IMR-90 (cell line): ENCODE results near the gene TRPM6. TPM values are rescaled to one million over a fixed set of nuclear protein-coding genes. Genes with fewer than 3 reads are reported as not detected.

Source experiments
- ATAC-seq: fragments of 200-7000 bp; cut with Tn5 transposase; 2 replicates; pipeline ENCODE4 v1.9.1; 2020; ENCODE audit warnings: low read depth, mild to moderate bottlenecking, moderate library complexity
- BruUV-seq: library from RNA; stranded (reverse); fragments of 400-500 nt; replicated peaks from 2 replicates; lab custom pipeline; 2021; lab: Mats Ljungman, UMichigan
- CTCF ChIA-PET: fragments of 300-600 bp; formaldehyde crosslinking; extraction: SDS; loops from one replicate; lab custom pipeline; 2021; ENCODE audit warnings: antibody characterized with exemption; lab: Yijun Ruan, JAX
- POLR2A ChIA-PET: fragments of 300-600 bp; sonication (Branson Sonifier 250); formaldehyde crosslinking; loops from one replicate; lab custom pipeline; 2022; ENCODE audit warnings: antibody characterized with exemption; ENCODE audit not compliant: unreplicated experiment; lab: Charles Lee
- DNase-seq: peaks from one replicate; pipeline ENCODE4 v3.0.0; 2013
- H2AFZ ChIP-seq: replicated peaks from 2 replicates; pipeline ENCODE3; 2013; ENCODE audit warnings: low read length, mild to moderate bottlenecking; ENCODE audit not compliant: poor library complexity
- H2AK5ac ChIP-seq: 2 replicates; pipeline ENCODE4 v1.6.1; 2013; ENCODE audit warnings: low read depth, low read length, inconsistent platforms
- H2AK9ac ChIP-seq: replicated peaks from 2 replicates; pipeline ENCODE3; 2013; ENCODE audit warnings: mild to moderate bottlenecking, low read depth, low read length, moderate library complexity; ENCODE audit not compliant: poor library complexity
- H2BK120ac ChIP-seq: 2 replicates; pipeline ENCODE4 v1.6.1; 2013; ENCODE audit warnings: low read depth, low read length, inconsistent platforms
- H2BK15ac ChIP-seq: 3 replicates; pipeline ENCODE4 v1.6.1; 2013; ENCODE audit warnings: low read depth, low read length, inconsistent platforms
- H2BK20ac ChIP-seq: 2 replicates; pipeline ENCODE4 v1.6.1; 2013; ENCODE audit warnings: low read depth, mild to moderate bottlenecking, inconsistent platforms, low read length, moderate library complexity
- H2BK5ac ChIP-seq: 2 replicates; pipeline ENCODE4 v1.6.1; 2013; ENCODE audit warnings: mild to moderate bottlenecking, low read depth, low read length, inconsistent platforms; ENCODE audit not compliant: poor library complexity, severe bottlenecking
- H3K14ac ChIP-seq: replicated peaks from 2 replicates; pipeline ENCODE4 v1.6.1; 2013; ENCODE audit warnings: low read depth, low read length, inconsistent platforms
- H3K18ac ChIP-seq: 2 replicates; pipeline ENCODE4 v1.6.1; 2013; ENCODE audit warnings: low read depth, low read length, control low read depth
- H3K23ac ChIP-seq: 2 replicates; pipeline ENCODE4 v1.6.1; 2013; ENCODE audit warnings: low read depth, low read length, inconsistent platforms
- H3K27ac ChIP-seq: 2 replicates; pipeline ENCODE4 v1.5.1; 2013; ENCODE audit warnings: mild to moderate bottlenecking, control low read depth, low read length; ENCODE audit not compliant: insufficient read depth
- H3K27me3 ChIP-seq: 2 replicates; pipeline ENCODE4 v1.6.1; 2013; ENCODE audit warnings: low read length; ENCODE audit not compliant: control insufficient read depth, insufficient read depth
- H3K36me3 ChIP-seq: 2 replicates; pipeline ENCODE4 v1.6.1; 2013; ENCODE audit warnings: low read length, mixed read lengths; ENCODE audit not compliant: control insufficient read depth, insufficient read depth
- H3K4ac ChIP-seq: 2 replicates; pipeline ENCODE4 v1.6.1; 2013; ENCODE audit warnings: low read depth, low read length, inconsistent platforms
- H3K4me1 ChIP-seq: 2 replicates; pipeline ENCODE4 v1.6.1; 2013; ENCODE audit warnings: low read length, mixed read lengths; ENCODE audit not compliant: control insufficient read depth, insufficient read depth
- H3K4me2 ChIP-seq: 2 replicates; pipeline ENCODE4 v1.6.1; 2013; ENCODE audit warnings: low read depth, mild to moderate bottlenecking, control low read depth, low read length, moderate library complexity
- H3K4me3 ChIP-seq: 2 replicates; pipeline ENCODE4 v1.5.1; 2013; ENCODE audit warnings: low read depth, mild to moderate bottlenecking, control low read depth, low read length, moderate library complexity; ENCODE audit not compliant: insufficient read depth
- H3K56ac ChIP-seq: 2 replicates; pipeline ENCODE4 v1.6.1; 2013; ENCODE audit warnings: low read length, inconsistent platforms; ENCODE audit not compliant: insufficient read depth; ENCODE audit errors: extremely low read depth
- H3K79me1 ChIP-seq, 2 experiments: 2 replicates each; pipeline ENCODE4 v1.6.1; 2013; ENCODE audit warnings: low read length in 2 of 2, inconsistent platforms in 1 of 2, low read depth in 1 of 2
- H3K9ac ChIP-seq: 2 replicates; pipeline ENCODE4 v1.6.1; 2013; ENCODE audit warnings: low read depth, low read length, control low read depth
- H3K9me1 ChIP-seq: 2 replicates; pipeline ENCODE4 v1.6.1; 2013; ENCODE audit warnings: low read length, inconsistent platforms; ENCODE audit not compliant: insufficient read depth
- H3K9me3 ChIP-seq: 2 replicates; pipeline ENCODE4 v1.6.1; 2013; ENCODE audit warnings: low read length; ENCODE audit not compliant: control insufficient read depth, insufficient read depth
- H4K20me1 ChIP-seq: 2 replicates; pipeline ENCODE4 v1.6.1; 2013; ENCODE audit warnings: low read length, inconsistent platforms; ENCODE audit not compliant: insufficient read depth
- H4K5ac ChIP-seq: 2 replicates; pipeline ENCODE4 v1.6.1; 2013; ENCODE audit warnings: mild to moderate bottlenecking, low read depth, low read length, control low read depth
- H4K8ac ChIP-seq, 2 experiments: 2 replicates each; pipeline ENCODE4 v1.6.1; 2013; ENCODE audit warnings: low read depth in 2 of 2, low read length in 2 of 2, control low read depth in 1 of 2, inconsistent platforms in 1 of 2
- H4K91ac ChIP-seq: 2 replicates; pipeline ENCODE4 v1.6.1; 2013; ENCODE audit warnings: low read depth, low read length, inconsistent platforms; ENCODE audit not compliant: insufficient read depth
- BHLHE40 ChIP-seq: fragments of 150-350 bp; IDR thresholded peaks from 2 replicates; pipeline ENCODE4 v1.6.1; 2016; ENCODE audit warnings: mild to moderate bottlenecking, low read depth, low read length
- CEBPB ChIP-seq: IDR thresholded peaks from 2 replicates; pipeline ENCODE4 v1.6.1; 2012; ENCODE audit warnings: low read depth, low read length, improper control_type of control experiment
- CHD1 ChIP-seq: IDR thresholded peaks from 2 replicates; pipeline ENCODE4 v1.6.1; 2012; ENCODE audit warnings: low read depth, low read length, improper control_type of control experiment
- FOS ChIP-seq: fragments of 150-350 bp; IDR thresholded peaks from 2 replicates; pipeline ENCODE4 v1.6.1; 2016; ENCODE audit warnings: low read depth, low read length
- MAFK ChIP-seq: IDR thresholded peaks from 2 replicates; pipeline ENCODE4 v1.6.1; 2012; ENCODE audit warnings: low read depth, low read length, improper control_type of control experiment
- MAZ ChIP-seq: IDR thresholded peaks from 2 replicates; pipeline ENCODE4 v1.6.1; 2012; ENCODE audit warnings: low read depth, mild to moderate bottlenecking, low read length, improper control_type of control experiment, moderate library complexity, borderline replicate concordance
- MXI1 ChIP-seq: IDR thresholded peaks from 2 replicates; pipeline ENCODE4 v1.6.1; 2012; ENCODE audit warnings: low read depth, mild to moderate bottlenecking, low read length, moderate library complexity, borderline replicate concordance
- POLR2A ChIP-seq: IDR thresholded peaks from 2 replicates; pipeline ENCODE4 v1.6.1; 2012; ENCODE audit warnings: mild to moderate bottlenecking, low read depth, low read length
- RCOR1 ChIP-seq: IDR thresholded peaks from 2 replicates; pipeline ENCODE4 v1.6.1; 2012; ENCODE audit warnings: mild to moderate bottlenecking, low read length, improper control_type of control experiment; ENCODE audit not compliant: insufficient replicate concordance
- RFX5 ChIP-seq: IDR thresholded peaks from 2 replicates; pipeline ENCODE4 v1.8.0; 2012; ENCODE audit warnings: low read depth, mild to moderate bottlenecking, low read length, moderate library complexity
- SMC3 ChIP-seq: fragments of 150-350 bp; IDR thresholded peaks from 2 replicates; pipeline ENCODE4 v1.6.1; 2016; ENCODE audit warnings: low read depth, mild to moderate bottlenecking, antibody characterized with exemption, low read length, moderate library complexity
- WGBS, 2 experiments: methylation state at CpG; one replicate each; pipeline versions ENCODE4 v1.1.5 to v1.1.7; 2013; ENCODE audit warnings: missing lambda C conversion rate in 2 of 2; ENCODE audit not compliant: insufficient read length in 1 of 2; ENCODE audit errors: extremely low coverage in 2 of 2; 5-methylcytosine and 5-hydroxymethylcytosine counted together
- dilution Hi-C: fragments of 300-500 bp; cut with HindIII; formaldehyde crosslinking; loops from one replicate; pipeline ENCODE4 v1.14.3; 2018; ENCODE audit warnings: low sequenced_read_pairs; ENCODE audit not compliant: unreplicated experiment
- in situ Hi-C: fragments of 300-500 bp; cut with MboI; formaldehyde crosslinking; loops from 3 replicates; pipeline ENCODE4 v1.14.3; 2019; ENCODE audit warnings: low sequenced_read_pairs, inconsistent platforms, mixed read lengths
- intact Hi-C: fragments of 100-400 bp; cut with micrococcal nuclease; formaldehyde crosslinking; loops from 2 replicates; pipeline ENCODE4 v1.10.0; 2022
- polyA plus RNA-seq, 3 experiments: library from polyadenylated mRNA; depleted of rRNA; stranded (reverse); fragments of >200 nt; gene quantifications; 2 replicates each; pipeline ENCODE4 v1.2.3, GENCODE V29; 2012; ENCODE audit warnings: low replicate concordance in 1 of 3
- total RNA-seq: library from RNA; depleted of rRNA; stranded (reverse); fragments of >200 nt; gene quantifications from 2 replicates; pipeline ENCODE4 v1.2.3, GENCODE V29; 2012
- TF ChIP-seq, protein P1 (sequence below): conservative IDR thresholded peaks from 2 replicates; pipeline ENCODE4 v1.5.1; 2012; ENCODE audit warnings: mild to moderate bottlenecking, low read depth, low read length, improper control_type of control experiment
- TF ChIP-seq, protein P2 (sequence below): fragments of 150-350 bp; IDR thresholded peaks from 2 replicates; pipeline ENCODE4 v1.6.1; 2016; ENCODE audit warnings: low read depth, mild to moderate bottlenecking, low read length, moderate library complexity, borderline replicate concordance
- TF ChIP-seq, protein P3 (sequence below): fragments of 150-350 bp; IDR thresholded peaks from 2 replicates; pipeline ENCODE4 v1.6.1; 2017; ENCODE audit warnings: mild to moderate bottlenecking, antibody characterized with exemption, low read length, low read depth

TRPM6 gene
- total and polyA plus RNA-seq, 2 of the 4 experiments (the other 2 are of a cell fraction): under 0.01 to 0.02 TPM

DNA sequence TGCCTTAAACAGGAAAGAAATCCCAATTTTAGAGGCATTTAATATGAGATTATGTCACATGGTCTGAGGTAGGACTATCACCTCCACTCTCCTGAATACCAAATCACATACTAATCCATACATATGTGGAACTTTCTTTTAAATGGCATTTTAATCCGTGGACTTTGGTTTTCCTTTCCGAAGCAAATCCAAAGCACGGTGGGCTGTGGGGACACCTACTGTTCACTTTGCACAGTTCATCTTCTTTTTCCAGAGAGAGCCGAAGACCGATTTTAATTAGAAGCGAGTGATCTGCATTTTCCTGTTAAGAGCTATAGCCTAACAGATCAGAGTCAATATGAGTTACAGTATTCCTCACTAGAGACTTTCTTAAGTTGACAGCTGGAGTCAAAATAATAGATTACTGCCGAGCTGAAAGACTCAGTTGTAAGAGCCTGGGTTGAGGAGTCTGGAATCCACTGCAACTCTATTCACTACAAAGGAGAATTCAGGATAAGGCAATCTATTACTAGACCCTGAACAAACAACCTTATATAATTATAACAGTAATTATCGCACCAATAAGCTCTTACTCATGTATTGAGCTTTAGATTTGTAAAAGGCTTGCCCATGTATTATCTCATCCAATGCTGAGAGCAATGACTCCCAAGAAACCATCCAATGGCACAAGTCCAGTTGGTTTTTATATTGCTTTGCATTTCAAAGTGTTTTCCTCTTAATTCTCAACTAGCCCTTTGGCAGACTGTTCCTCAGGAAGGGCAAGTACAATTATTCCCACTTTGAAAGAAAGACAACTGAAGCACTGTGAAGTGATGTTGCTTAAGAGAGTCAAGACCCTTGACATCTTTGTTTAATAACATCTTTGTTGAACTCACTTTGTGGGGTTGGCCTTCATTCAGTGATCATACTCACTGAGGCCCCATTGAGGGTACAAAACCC, 144.7 kb downstream of the TRPM6 start:
- CTCF ChIA-PET: interaction anchor here (0.7 to 1.5 kb wide), 7 partner anchors 8 to 276 kb away, joined by 3 to 8 read pairs (median 3); no protein-coding TSS in a partner anchor
- no peak overlapping the region for H3K27ac ChIP-seq
- H3K9me1 ChIP-seq: no peaks in the 10 kb centered on the region
- no peak overlapping the region for H3K14ac ChIP-seq
- H3K18ac ChIP-seq: no peak overlapping the region
- H4K8ac ChIP-seq: no peak overlapping the region
- no peak overlapping the region for H4K91ac ChIP-seq
- H2BK5ac ChIP-seq: no peak overlapping the region
- no peak overlapping the region for H3K4me2 ChIP-seq
- H2AK5ac ChIP-seq: no peak overlapping the region
- intact Hi-C loops (loop anchor here (1.0 to 5.0 kb wide), 3 partner anchors 96 to 1542 kb away; no protein-coding TSS in a partner anchor), dilution Hi-C loops (no loop called here), in situ Hi-C loops (no loop called here)
- H2AK9ac ChIP-seq: no peak overlapping the region
- no peaks in the 10 kb centered on the region for H3K79me1 ChIP-seq
- no TSS peak for BruUV-seq
- no peak overlapping the region for H3K4me3 ChIP-seq
- H3K9me3 ChIP-seq: no peaks in the 10 kb centered on the region
- no peak overlapping the region for H2BK15ac ChIP-seq
- H3K4ac ChIP-seq: no peak overlapping the region
- H2BK120ac ChIP-seq: no peak overlapping the region
- H3K4me1 ChIP-seq: no peaks in the 10 kb centered on the region
- H3K23ac ChIP-seq: no peak overlapping the region
- ATAC-seq (peak; percentile 73), DNase-seq (peak; percentile 24)
- H3K27me3 ChIP-seq: peaks cover 1% of the 10 kb centered on the region
- H4K5ac ChIP-seq: no peak overlapping the region
- H2BK20ac ChIP-seq: no peak overlapping the region
- POLR2A ChIA-PET: no interaction called here
- no peaks in the 10 kb centered on the region for H3K36me3 ChIP-seq
- no peak overlapping the region for H3K9ac ChIP-seq
- 0% methylated on average over 1 of the region's 8 CpGs; no CpG with 5 or more reads in 1 of the 2 experiments for WGBS, 2 experiments
- no peak overlapping the region for H3K56ac ChIP-seq
- H4K20me1 ChIP-seq: no peaks in the 10 kb centered on the region
- H2AFZ ChIP-seq: no peak overlapping the region
- TF ChIP-seq CHD1: no peak
- no peak for TF ChIP-seq POLR2A
- TF ChIP-seq SMC3: peak; percentile 42; the same call in 1 of the 2 replicates
- no peak for TF ChIP-seq RCOR1
- no peak for TF ChIP-seq MXI1
- TF ChIP-seq RFX5: no peak
- TF ChIP-seq MAZ: no peak
- TF ChIP-seq CEBPB: no peak
- TF ChIP-seq, protein P1, sequence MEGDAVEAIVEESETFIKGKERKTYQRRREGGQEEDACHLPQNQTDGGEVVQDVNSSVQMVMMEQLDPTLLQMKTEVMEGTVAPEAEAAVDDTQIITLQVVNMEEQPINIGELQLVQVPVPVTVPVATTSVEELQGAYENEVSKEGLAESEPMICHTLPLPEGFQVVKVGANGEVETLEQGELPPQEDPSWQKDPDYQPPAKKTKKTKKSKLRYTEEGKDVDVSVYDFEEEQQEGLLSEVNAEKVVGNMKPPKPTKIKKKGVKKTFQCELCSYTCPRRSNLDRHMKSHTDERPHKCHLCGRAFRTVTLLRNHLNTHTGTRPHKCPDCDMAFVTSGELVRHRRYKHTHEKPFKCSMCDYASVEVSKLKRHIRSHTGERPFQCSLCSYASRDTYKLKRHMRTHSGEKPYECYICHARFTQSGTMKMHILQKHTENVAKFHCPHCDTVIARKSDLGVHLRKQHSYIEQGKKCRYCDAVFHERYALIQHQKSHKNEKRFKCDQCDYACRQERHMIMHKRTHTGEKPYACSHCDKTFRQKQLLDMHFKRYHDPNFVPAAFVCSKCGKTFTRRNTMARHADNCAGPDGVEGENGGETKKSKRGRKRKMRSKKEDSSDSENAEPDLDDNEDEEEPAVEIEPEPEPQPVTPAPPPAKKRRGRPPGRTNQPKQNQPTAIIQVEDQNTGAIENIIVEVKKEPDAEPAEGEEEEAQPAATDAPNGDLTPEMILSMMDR: peak; percentile 72
- no peak for TF ChIP-seq FOS
- TF ChIP-seq MAFK: no peak
- TF ChIP-seq, protein P2, sequence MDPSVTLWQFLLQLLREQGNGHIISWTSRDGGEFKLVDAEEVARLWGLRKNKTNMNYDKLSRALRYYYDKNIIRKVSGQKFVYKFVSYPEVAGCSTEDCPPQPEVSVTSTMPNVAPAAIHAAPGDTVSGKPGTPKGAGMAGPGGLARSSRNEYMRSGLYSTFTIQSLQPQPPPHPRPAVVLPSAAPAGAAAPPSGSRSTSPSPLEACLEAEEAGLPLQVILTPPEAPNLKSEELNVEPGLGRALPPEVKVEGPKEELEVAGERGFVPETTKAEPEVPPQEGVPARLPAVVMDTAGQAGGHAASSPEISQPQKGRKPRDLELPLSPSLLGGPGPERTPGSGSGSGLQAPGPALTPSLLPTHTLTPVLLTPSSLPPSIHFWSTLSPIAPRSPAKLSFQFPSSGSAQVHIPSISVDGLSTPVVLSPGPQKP: no peak
- no peak for TF ChIP-seq BHLHE40
- TF ChIP-seq, protein P3, sequence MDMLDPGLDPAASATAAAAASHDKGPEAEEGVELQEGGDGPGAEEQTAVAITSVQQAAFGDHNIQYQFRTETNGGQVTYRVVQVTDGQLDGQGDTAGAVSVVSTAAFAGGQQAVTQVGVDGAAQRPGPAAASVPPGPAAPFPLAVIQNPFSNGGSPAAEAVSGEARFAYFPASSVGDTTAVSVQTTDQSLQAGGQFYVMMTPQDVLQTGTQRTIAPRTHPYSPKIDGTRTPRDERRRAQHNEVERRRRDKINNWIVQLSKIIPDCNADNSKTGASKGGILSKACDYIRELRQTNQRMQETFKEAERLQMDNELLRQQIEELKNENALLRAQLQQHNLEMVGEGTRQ: no peak
